GM23248 (cell line): ENCODE measurements around the gene SLIT3. TPM values are rescaled to one million over a fixed set of nuclear protein-coding genes. Genes with fewer than 3 reads are reported as not detected.

Experiments
- DNase-seq: peaks from one replicate; pipeline ENCODE4 v3.0.0-alpha.2; 2015
- H2AFZ ChIP-seq: fragments of 200-600 bp; sonication (generic); 2 replicates; pipeline ENCODE4 v1.6.1; 2016; ENCODE audit warnings: antibody characterized with exemption
- H3F3A ChIP-seq: fragments of 200-600 bp; sonication (generic); 2 replicates; pipeline ENCODE4 v1.6.1; 2016; ENCODE audit warnings: mild to moderate bottlenecking, antibody characterized with exemption, mixed run types; ENCODE audit not compliant: insufficient read depth
- H3K27ac ChIP-seq: fragments of 200-600 bp; sonication (generic); 2 replicates; pipeline ENCODE4 v1.5.1; 2016; ENCODE audit warnings: mild to moderate bottlenecking
- H3K27me3 ChIP-seq: fragments of 200-600 bp; sonication (generic); replicated peaks from 2 replicates; pipeline ENCODE4 v1.6.1; 2016; ENCODE audit warnings: mild to moderate bottlenecking; ENCODE audit not compliant: insufficient read depth
- H3K36me3 ChIP-seq: fragments of 200-600 bp; sonication (generic); 2 replicates; pipeline ENCODE4 v1.6.1; 2016; ENCODE audit warnings: low read depth, mild to moderate bottlenecking
- H3K4me1 ChIP-seq: fragments of 200-600 bp; sonication (generic); 2 replicates; pipeline ENCODE4 v1.6.1; 2016; ENCODE audit warnings: mild to moderate bottlenecking; ENCODE audit not compliant: insufficient read depth
- H3K4me2 ChIP-seq: fragments of 200-600 bp; sonication (generic); one replicate; pipeline ENCODE4 v1.6.1; 2016; ENCODE audit warnings: mild to moderate bottlenecking; ENCODE audit not compliant: unreplicated experiment
- H3K4me3 ChIP-seq: fragments of 200-600 bp; sonication (generic); 2 replicates; pipeline ENCODE4 v1.5.1; 2016; ENCODE audit warnings: mild to moderate bottlenecking
- H3K79me2 ChIP-seq: fragments of 200-600 bp; sonication (generic); 2 replicates; pipeline ENCODE4 v1.6.1; 2016; ENCODE audit warnings: mild to moderate bottlenecking; ENCODE audit not compliant: insufficient read depth
- H3K9ac ChIP-seq: fragments of 200-600 bp; sonication (generic); 2 replicates; pipeline ENCODE4 v1.6.1; 2016; ENCODE audit warnings: mild to moderate bottlenecking
- H3K9me2 ChIP-seq: fragments of 200-600 bp; sonication (generic); 2 replicates; pipeline ENCODE4 v1.6.1; 2016; ENCODE audit warnings: mixed run types, mild to moderate bottlenecking, moderate library complexity; ENCODE audit not compliant: insufficient read depth
- H3K9me3 ChIP-seq: fragments of 200-600 bp; sonication (generic); one replicate; pipeline ENCODE4 v1.6.1; 2017; ENCODE audit warnings: low read depth
- H4K20me1 ChIP-seq: fragments of 200-600 bp; sonication (generic); 2 replicates; pipeline ENCODE4 v1.6.0; 2016; ENCODE audit not compliant: insufficient read depth
- EZH2 ChIP-seq: fragments of 200-600 bp; sonication (generic); IDR thresholded peaks from 2 replicates; pipeline ENCODE4 v1.6.1; 2018; ENCODE audit warnings: antibody characterized with exemption, mild to moderate bottlenecking; ENCODE audit not compliant: insufficient read depth, poor library complexity, severe bottlenecking
- EZH2phosphoT487 ChIP-seq: fragments of 200-600 bp; sonication (generic); IDR thresholded peaks from 2 replicates; pipeline ENCODE4 v1.6.1; 2018; ENCODE audit warnings: antibody characterized with exemption, moderate library complexity, mild to moderate bottlenecking, low read depth; ENCODE audit not compliant: insufficient read depth
- WGBS, 2 experiments: methylation state at CpG; one replicate each; pipeline ENCODE4 v1.1.6; 2015 to 2017; ENCODE audit warnings: low lambda C conversion rate in 2 of 2, low coverage in 1 of 2; ENCODE audit errors: missing lambda C conversion rate in 2 of 2; 5-methylcytosine and 5-hydroxymethylcytosine counted together
- in situ Hi-C: fragments of 300-500 bp; cut with MboI; formaldehyde crosslinking; loops from 2 replicates; pipeline ENCODE4 v1.15.0; 2020
- polyA plus RNA-seq: library from polyadenylated mRNA; unstranded; fragments of >200 nt; fragmentation: Nextera tagmentation; extraction: Ambion mirVana; gene quantifications from 2 replicates; pipeline ENCODE4 v1.2.1, GENCODE V29; 2016
- total RNA-seq: library from RNA; depleted of rRNA; stranded (reverse); fragments of >200 nt; shearing (Covaris generic); gene quantifications from 2 replicates; pipeline ENCODE4 v1.2.3, GENCODE V29; 2014

Gene SLIT3
- total and polyA plus RNA-seq, 2 experiments from 2014 or later = 61.9 to 100 TPM

GRCh38 chr5:169171515-169171914 is 129.4 kb downstream of the SLIT3 start:
- H3F3A ChIP-seq = peaks cover 8% of the 10 kb centered on the region

GRCh38 chr5:169169783-169170182 is 131.2 kb downstream of the SLIT3 start:
- Histone ChIP-seq H3K4me2 (no peak overlapping the region), H3K27ac (no peak overlapping the region), H3K79me2 (peaks cover 4% of the 10 kb centered on the region; the same call in 1 of the 2 replicates), H3K4me3 (no peak overlapping the region), H4K20me1 (no peaks in the 10 kb centered on the region), H3K9ac (no peak overlapping the region), H3K9me3 (no peaks in the 10 kb centered on the region), H3K27me3 (no peaks in the 10 kb centered on the region), H3K9me2 (no peaks in the 10 kb centered on the region), H2AFZ (no peak overlapping the region), H3K36me3 (no peaks in the 10 kb centered on the region), H3F3A (peaks cover 18% of the 10 kb centered on the region), H3K4me1 (peaks cover 20% of the 10 kb centered on the region)
- in situ Hi-C loops = no loop called here
- 98 to 100% methylated on average over 3 to 4 of the region's 4 CpGs for WGBS, 2 experiments
- no peak for DNase-seq
- no peak for TF ChIP-seq EZH2
- TF ChIP-seq EZH2phosphoT487 = no peak

More at GRCh38 chr5:169171515-169171914, 129.4 kb downstream of the SLIT3 start:
- 50 to 57% methylated on average over 2 of the region's 2 CpGs for WGBS, 2 experiments
- H3K27me3 ChIP-seq = no peaks in the 10 kb centered on the region
- no peaks in the 10 kb centered on the region for H3K36me3 ChIP-seq
- no peak overlapping the region for H3K9ac ChIP-seq
- H3K4me2 ChIP-seq = no peak overlapping the region
- no peaks in the 10 kb centered on the region for H3K9me3 ChIP-seq
- H3K4me1 ChIP-seq = peaks cover 19% of the 10 kb centered on the region
- no peaks in the 10 kb centered on the region for H3K9me2 ChIP-seq
- TF ChIP-seq EZH2phosphoT487 (no peak), EZH2 (no peak)
- H3K27ac ChIP-seq = no peak overlapping the region
- H3K4me3 ChIP-seq = no peak overlapping the region
- H2AFZ ChIP-seq = no peak overlapping the region
- in situ Hi-C loops = no loop called here
- H4K20me1 ChIP-seq = no peaks in the 10 kb centered on the region
- H3K79me2 ChIP-seq = peaks cover 5% of the 10 kb centered on the region; the same call in 1 of the 2 replicates
- DNase-seq = no peak

- H3K27me3 ChIP-seq = no peaks in the 10 kb centered on the region
- no peaks in the 10 kb centered on the region for H3K36me3 ChIP-seq
- peaks cover 28% of the 10 kb centered on the region for H3K4me1 ChIP-seq
- H4K20me1 ChIP-seq = no peaks in the 10 kb centered on the region
- H3K4me3 ChIP-seq = no peak overlapping the region
- no peak overlapping the region for H3K9ac ChIP-seq
- H3K4me2 ChIP-seq = no peak overlapping the region
- 46 to 65% methylated on average over 3 of the region's 3 CpGs for WGBS, 2 experiments
- no peaks in the 10 kb centered on the region for H3K9me3 ChIP-seq
- no peak overlapping the region for H3K27ac ChIP-seq
- TF ChIP-seq EZH2phosphoT487 (no peak), EZH2 (no peak)
- peaks cover 27% of the 10 kb centered on the region for H3F3A ChIP-seq
- peaks cover 4% of the 10 kb centered on the region; the same call in 1 of the 2 replicates for H3K79me2 ChIP-seq
- no peaks in the 10 kb centered on the region for H3K9me2 ChIP-seq
- H2AFZ ChIP-seq = no peak overlapping the region
- no peak for DNase-seq
- in situ Hi-C loops = no loop called here
Measured at GRCh38 chr5:169168280-169168679, 132.7 kb downstream of the SLIT3 start.

- Histone ChIP-seq H4K20me1 (no peaks in the 10 kb centered on the region), H2AFZ (no peak overlapping the region), H3K9me2 (no peaks in the 10 kb centered on the region), H3K9me3 (no peaks in the 10 kb centered on the region), H3K4me2 (no peak overlapping the region), H3K27ac (no peak overlapping the region), H3K4me3 (no peak overlapping the region), H3K4me1 (peaks cover 35% of the 10 kb centered on the region), H3K27me3 (no peaks in the 10 kb centered on the region), H3K36me3 (no peaks in the 10 kb centered on the region), H3K9ac (no peak overlapping the region), H3F3A (peaks cover 42% of the 10 kb centered on the region), H3K79me2 (peaks cover 4% of the 10 kb centered on the region; the same call in 1 of the 2 replicates)
- TF ChIP-seq EZH2 (no peak), EZH2phosphoT487 (no peak)
- DNase-seq = no peak
- WGBS, 2 experiments = 74 to 75% methylated on average over 8 of the region's 8 CpGs
- in situ Hi-C loops = no loop called here
Measured at GRCh38 chr5:169166078-169166477, 134.9 kb downstream of the SLIT3 start.
